Measurements from ENCODE around the gene EML6.

The EML6 gene

DNA sequence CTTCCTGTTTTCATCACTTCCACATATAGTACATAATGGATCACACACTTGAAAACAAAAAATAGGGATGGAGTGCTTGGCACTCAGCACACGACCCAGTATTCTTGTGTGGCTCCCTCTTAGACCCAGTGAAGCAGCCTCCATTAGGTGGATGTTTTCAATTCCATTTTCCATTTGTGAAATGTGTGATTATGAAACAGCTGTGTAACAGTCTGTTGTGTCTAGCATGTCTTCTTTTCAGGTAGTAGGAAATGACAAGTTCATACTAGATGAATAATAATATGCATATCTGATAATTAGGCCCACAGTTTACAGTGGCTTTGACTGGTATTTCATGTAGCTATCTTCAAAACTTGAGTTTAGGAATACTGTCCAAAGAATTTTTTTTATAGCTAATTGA lies 35.5 kb downstream of the EML6 start:
- no peak for DNase-seq

- DNase-seq: no peak
Observed at GRCh38 chr2:54760310-54760709, 36.8 kb downstream of the EML6 start.

DNA sequence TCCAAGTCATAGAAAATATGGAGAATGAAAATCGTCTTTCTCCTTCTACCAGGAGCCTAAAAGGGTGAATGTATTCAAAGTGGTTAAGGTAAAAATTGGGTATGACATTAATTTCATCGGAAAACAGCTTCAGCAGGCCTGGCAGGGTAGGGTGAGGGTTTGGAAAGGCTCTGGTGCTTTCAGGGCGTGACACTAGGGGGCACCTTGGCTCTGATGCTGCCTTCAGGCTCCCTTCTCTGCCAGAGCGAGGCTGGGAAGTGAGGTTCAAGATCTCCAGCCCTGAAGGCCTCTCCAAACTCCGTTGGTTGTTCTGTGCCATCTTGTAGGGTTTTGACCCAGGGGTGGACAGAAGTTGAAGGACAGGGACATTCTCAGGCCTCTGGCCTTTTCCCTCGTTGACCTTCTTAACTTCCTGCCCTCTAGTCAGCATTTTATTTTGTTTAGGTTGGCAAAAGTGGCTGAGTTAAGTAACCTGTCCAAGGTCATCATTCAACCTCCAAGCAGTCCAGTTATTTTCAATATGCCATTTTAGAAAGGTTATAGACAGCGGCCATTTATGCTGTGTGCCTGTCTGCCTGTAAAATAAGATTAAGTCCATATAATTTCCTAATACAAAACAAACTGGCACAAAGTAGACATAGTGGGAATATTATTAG lies 40.3 kb downstream of the EML6 start:
- peak; percentile 1 for DNase-seq

- DNase-seq: no peak
Observed at GRCh38 chr2:54767921-54768320, 44.5 kb downstream of the EML6 start.

GRCh38 chr2:54768772-54769428 lies 45.4 kb downstream of the EML6 start:
- DNase-seq: no peak

GRCh38 chr2:54770211-54770610 lies 46.7 kb downstream of the EML6 start:
- no peak for DNase-seq

GRCh38 chr2:54770676-54771075 lies 47.2 kb downstream of the EML6 start:
- no peak for DNase-seq

- no peak for DNase-seq
Observed at GRCh38 chr2:54771166-54771885, 47.9 kb downstream of the EML6 start.

GRCh38 chr2:54772110-54772509 lies 48.6 kb downstream of the EML6 start:
- DNase-seq: no peak

- DNase-seq: no peak
Observed at GRCh38 chr2:54772531-54772930, 49.1 kb downstream of the EML6 start.

DNA sequence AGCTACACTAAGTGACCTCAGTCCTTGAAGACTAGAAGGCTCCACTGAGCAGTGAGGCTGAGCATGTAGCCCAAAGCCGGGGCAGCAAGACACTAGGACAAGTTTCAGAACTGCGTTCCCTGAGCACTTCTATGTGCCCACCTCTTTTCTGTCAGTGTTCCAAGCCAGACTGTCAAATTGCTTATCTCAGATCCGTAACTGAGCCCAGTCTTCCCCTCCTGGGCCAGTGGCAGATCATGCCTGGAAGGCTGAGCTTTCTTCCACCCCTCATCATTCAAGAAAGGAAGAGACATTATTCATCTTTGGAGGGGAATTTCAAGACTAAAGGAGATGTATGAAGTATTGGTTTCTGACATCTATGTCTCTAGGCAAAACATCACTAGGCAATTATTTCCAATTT lies 49.8 kb downstream of the EML6 start:
- DNase-seq: no peak

DNA sequence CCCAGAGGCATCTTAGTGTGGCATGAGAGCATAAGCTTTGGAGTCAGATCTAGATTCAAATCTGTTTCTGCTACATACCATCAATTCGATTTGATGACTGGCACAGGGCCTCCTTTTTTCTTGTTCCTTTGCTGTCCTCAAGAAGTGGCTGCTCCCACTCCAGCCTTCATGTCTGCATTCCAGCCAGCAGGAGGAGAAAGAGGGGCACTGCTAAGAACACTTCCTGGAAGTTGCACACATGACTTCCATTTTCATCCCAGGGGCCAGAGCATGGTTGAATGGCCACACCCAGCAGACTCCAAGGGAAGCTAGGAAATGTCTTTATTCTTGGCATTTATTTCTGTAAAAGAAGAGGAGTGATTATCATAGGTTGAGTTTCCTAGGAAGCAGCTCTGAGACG lies 50.4 kb downstream of the EML6 start:
- no peak for DNase-seq

- no peak for DNase-seq
Observed at GRCh38 chr2:54775710-54776109, 52.2 kb downstream of the EML6 start.

DNA sequence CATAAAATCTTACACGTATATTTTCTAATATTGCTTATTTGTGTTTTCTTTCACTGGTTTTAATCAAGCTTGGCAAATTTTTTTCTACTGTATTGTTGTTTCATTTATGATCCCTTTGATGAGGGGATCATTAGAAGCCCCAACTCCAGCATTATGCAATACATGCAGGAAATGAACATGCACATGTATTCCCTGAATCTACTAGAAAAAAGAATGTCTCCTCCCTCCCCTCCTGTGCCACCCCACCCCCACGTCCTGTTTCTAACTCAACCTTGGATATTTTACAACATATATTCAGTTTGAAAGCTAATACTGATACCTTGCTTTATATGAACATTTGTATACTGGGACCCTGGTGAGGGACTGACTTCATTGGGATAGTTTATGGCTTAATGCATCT lies 53.0 kb downstream of the EML6 start:
- no peak for DNase-seq

GRCh38 chr2:54783349-54783748 lies 59.9 kb downstream of the EML6 start:
- DNase-seq: no peak

DNA sequence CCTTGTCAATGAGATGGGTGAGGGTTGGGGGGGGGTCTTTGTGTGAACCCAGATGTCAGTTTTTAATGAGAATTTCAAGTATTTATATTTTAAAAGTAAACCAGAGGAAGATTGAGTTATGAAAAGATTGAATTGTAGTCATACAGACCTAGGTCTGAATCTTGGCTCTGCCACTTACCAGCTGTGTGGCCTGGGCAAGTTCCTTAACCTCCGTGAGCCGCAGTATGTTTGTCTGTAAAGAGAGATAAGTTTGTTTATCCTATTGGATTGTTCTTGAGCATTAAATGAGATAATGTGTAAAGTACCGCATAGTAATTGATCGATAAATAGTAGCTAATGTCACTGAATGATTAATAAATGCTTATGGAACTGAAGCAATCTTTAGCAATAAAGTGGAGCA lies 63.8 kb downstream of the EML6 start:
- DNase-seq: no peak

GRCh38 chr2:54787755-54788366 lies 64.4 kb downstream of the EML6 start:
- DNase-seq: no peak

DNA sequence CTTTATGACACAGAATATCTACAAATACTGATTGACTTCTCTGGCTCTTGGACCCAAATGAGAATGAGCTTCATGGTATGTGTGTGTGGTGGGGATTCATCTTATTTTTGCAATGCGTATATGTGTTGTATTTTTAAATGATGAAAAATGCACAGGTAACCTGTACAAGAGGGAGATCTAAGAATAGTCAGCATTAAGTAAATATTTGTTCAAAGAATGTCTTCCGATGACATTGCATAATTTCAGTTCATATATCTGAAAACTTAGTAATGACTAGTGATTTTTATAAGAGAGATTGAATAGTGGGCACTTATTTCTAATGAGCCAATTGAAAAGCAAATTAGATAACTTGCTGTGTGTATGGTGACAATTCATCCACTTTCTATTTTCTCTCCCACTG lies 66.4 kb downstream of the EML6 start:
- DNase-seq: no peak

DNA sequence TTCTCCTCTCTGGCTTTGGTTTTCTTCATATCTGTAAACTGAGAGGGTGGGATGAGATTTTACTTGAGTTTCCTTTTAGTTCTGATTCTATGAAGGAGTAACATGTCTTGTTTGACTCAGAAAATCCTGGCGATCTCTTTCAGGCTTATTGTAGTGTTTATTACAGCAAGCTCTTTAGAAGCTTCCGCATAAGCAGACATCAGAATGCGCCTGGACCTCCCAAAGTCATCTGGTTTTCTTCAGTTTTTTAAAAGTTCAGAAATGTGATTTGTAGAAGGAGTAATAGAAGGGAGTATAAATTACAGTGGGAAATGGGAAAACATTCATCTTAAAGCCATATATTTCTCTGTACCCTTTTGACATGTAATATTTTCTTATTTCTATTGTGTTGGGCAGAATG lies 68.4 kb downstream of the EML6 start:
- DNase-seq: no peak

- no peak for DNase-seq
Observed at GRCh38 chr2:54797307-54797706, 73.8 kb downstream of the EML6 start.

GRCh38 chr2:54801352-54801751 lies 77.9 kb downstream of the EML6 start:
- no peak for DNase-seq

GRCh38 chr2:54803783-54804751 lies 80.6 kb downstream of the EML6 start:
- no peak for DNase-seq

- DNase-seq: no peak
Observed at GRCh38 chr2:54805255-54805654, 81.8 kb downstream of the EML6 start.

All from NCI-H345 (cell line).